ENCODE data around the gene LAIR2. TPM values are rescaled to one million over a fixed set of nuclear protein-coding genes. Genes with fewer than 3 reads are reported as not detected.

Gene LAIR2
- total and polyA plus RNA-seq, 2 donors = not detected

GRCh38 chr19:54521022-54521859 lies 18.6 kb downstream of the LAIR2 start:
- no peak for DNase-seq (ENCODE audit: extremely low spot score)
- H3K36me3 ChIP-seq (ENCODE audit: insufficient read depth) = no peaks in the 10 kb centered on the region
- WGBS = 60% methylated on average over 18 of the region's 18 CpGs
- no peak overlapping the region for H3K4me3 ChIP-seq (ENCODE audit: low read depth, low read length)
- no peaks in the 10 kb centered on the region for H3K4me1 ChIP-seq (ENCODE audit: insufficient read depth)
- H3K27ac ChIP-seq (ENCODE audit: low read depth) = no peak overlapping the region

GRCh38 chr19:54521860-54522513 lies 19.4 kb downstream of the LAIR2 start:
- H3K27ac ChIP-seq (ENCODE audit: low read depth) = no peak overlapping the region
- no peaks in the 10 kb centered on the region for H3K4me1 ChIP-seq (ENCODE audit: insufficient read depth)
- H3K4me3 ChIP-seq (ENCODE audit: low read depth, low read length) = no peak overlapping the region
- no peak for DNase-seq (ENCODE audit: extremely low spot score)
- H3K36me3 ChIP-seq (ENCODE audit: insufficient read depth) = no peaks in the 10 kb centered on the region
- 72% methylated on average over 6 of the region's 6 CpGs for WGBS

- H3K4me3 ChIP-seq (ENCODE audit: low read depth, low read length) = no peak overlapping the region
- H3K27ac ChIP-seq (ENCODE audit: low read depth) = no peak overlapping the region
- 65% methylated on average over 5 of the region's 5 CpGs for WGBS
- no peak for DNase-seq (ENCODE audit: extremely low spot score)
- H3K4me1 ChIP-seq (ENCODE audit: insufficient read depth) = no peaks in the 10 kb centered on the region
- H3K36me3 ChIP-seq (ENCODE audit: insufficient read depth) = no peaks in the 10 kb centered on the region
Observed at GRCh38 chr19:54523403-54523802, 20.8 kb downstream of the LAIR2 start.

- no peaks in the 10 kb centered on the region for H3K36me3 ChIP-seq (ENCODE audit: insufficient read depth)
Observed at GRCh38 chr19:54525636-54526035, 23.0 kb downstream of the LAIR2 start.

GRCh38 chr19:54526972-54527371 lies 24.3 kb downstream of the LAIR2 start:
- Histone ChIP-seq H3K36me3 (ENCODE audit: insufficient read depth) (no peaks in the 10 kb centered on the region), H3K4me3 (ENCODE audit: low read depth, low read length) (no peak overlapping the region), H3K4me1 (ENCODE audit: insufficient read depth) (no peaks in the 10 kb centered on the region), H3K27ac (ENCODE audit: low read depth) (no peak overlapping the region)
- no peak for DNase-seq (ENCODE audit: extremely low spot score)
- WGBS = 92% methylated on average over 26 of the region's 26 CpGs

More at GRCh38 chr19:54525636-54526035, 23.0 kb downstream of the LAIR2 start:
- H3K4me3 ChIP-seq (ENCODE audit: low read depth, low read length) = no peak overlapping the region
- DNase-seq (ENCODE audit: extremely low spot score) = no peak
- WGBS = 74% methylated on average over 5 of the region's 5 CpGs
- no peak overlapping the region for H3K27ac ChIP-seq (ENCODE audit: low read depth)
- H3K4me1 ChIP-seq (ENCODE audit: insufficient read depth) = no peaks in the 10 kb centered on the region

- no peaks in the 10 kb centered on the region for H3K36me3 ChIP-seq (ENCODE audit: insufficient read depth)
- H3K4me3 ChIP-seq (ENCODE audit: low read depth, low read length) = no peak overlapping the region
- H3K4me1 ChIP-seq (ENCODE audit: insufficient read depth) = no peaks in the 10 kb centered on the region
- DNase-seq (ENCODE audit: extremely low spot score) = no peak
- no peak overlapping the region for H3K27ac ChIP-seq (ENCODE audit: low read depth)
- 63% methylated on average over 5 of the region's 5 CpGs for WGBS
Observed at GRCh38 chr19:54530866-54531265, 28.2 kb downstream of the LAIR2 start.

- Histone ChIP-seq H3K36me3 (ENCODE audit: insufficient read depth) (no peaks in the 10 kb centered on the region), H3K4me1 (ENCODE audit: insufficient read depth) (no peaks in the 10 kb centered on the region), H3K27ac (ENCODE audit: low read depth) (no peak overlapping the region), H3K4me3 (ENCODE audit: low read depth, low read length) (no peak overlapping the region)
- 75% methylated on average over 4 of the region's 4 CpGs for WGBS
- no peak for DNase-seq (ENCODE audit: extremely low spot score)
Observed at GRCh38 chr19:54532528-54532927, 29.9 kb downstream of the LAIR2 start.

GRCh38 chr19:54533476-54533875 lies 30.8 kb downstream of the LAIR2 start:
- no peaks in the 10 kb centered on the region for H3K36me3 ChIP-seq (ENCODE audit: insufficient read depth)
- DNase-seq (ENCODE audit: extremely low spot score) = no peak
- no peaks in the 10 kb centered on the region for H3K4me1 ChIP-seq (ENCODE audit: insufficient read depth)
- no peak overlapping the region for H3K4me3 ChIP-seq (ENCODE audit: low read depth, low read length)
- 79% methylated on average over 8 of the region's 8 CpGs for WGBS
- no peak overlapping the region for H3K27ac ChIP-seq (ENCODE audit: low read depth)

- no peak overlapping the region for H3K27ac ChIP-seq (ENCODE audit: low read depth)
- DNase-seq (ENCODE audit: extremely low spot score) = no peak
- WGBS = 71% methylated on average over 8 of the region's 8 CpGs
Observed at GRCh38 chr19:54534156-54534555, 31.5 kb downstream of the LAIR2 start.

GRCh38 chr19:54535601-54536000 lies 33.0 kb downstream of the LAIR2 start:
- no peaks in the 10 kb centered on the region for H3K36me3 ChIP-seq (ENCODE audit: insufficient read depth)
- H3K27ac ChIP-seq (ENCODE audit: low read depth) = no peak overlapping the region
- no peak overlapping the region for H3K4me3 ChIP-seq (ENCODE audit: low read depth, low read length)
- WGBS = 86% methylated on average over 9 of the region's 9 CpGs
- H3K4me1 ChIP-seq (ENCODE audit: insufficient read depth) = no peaks in the 10 kb centered on the region
- DNase-seq (ENCODE audit: extremely low spot score) = no peak

More at GRCh38 chr19:54534156-54534555, 31.5 kb downstream of the LAIR2 start:
- Histone ChIP-seq H3K4me1 (ENCODE audit: insufficient read depth) (no peaks in the 10 kb centered on the region), H3K36me3 (ENCODE audit: insufficient read depth) (no peaks in the 10 kb centered on the region), H3K4me3 (ENCODE audit: low read depth, low read length) (no peak overlapping the region)

- DNase-seq (ENCODE audit: extremely low spot score) = no peak
- no peaks in the 10 kb centered on the region for H3K36me3 ChIP-seq (ENCODE audit: insufficient read depth)
- 84% methylated on average over 9 of the region's 9 CpGs for WGBS
Observed at GRCh38 chr19:54536956-54537355, 34.3 kb downstream of the LAIR2 start.

GRCh38 chr19:54541712-54542111 lies 39.1 kb downstream of the LAIR2 start:
- Histone ChIP-seq H3K4me3 (ENCODE audit: low read depth, low read length) (no peak overlapping the region), H3K27ac (ENCODE audit: low read depth) (no peak overlapping the region), H3K36me3 (ENCODE audit: insufficient read depth) (no peaks in the 10 kb centered on the region), H3K4me1 (ENCODE audit: insufficient read depth) (no peaks in the 10 kb centered on the region)
- WGBS = 45% methylated on average over 2 of the region's 2 CpGs
- no peak for DNase-seq (ENCODE audit: extremely low spot score)

More at GRCh38 chr19:54536956-54537355, 34.3 kb downstream of the LAIR2 start:
- Histone ChIP-seq H3K4me1 (ENCODE audit: insufficient read depth) (no peaks in the 10 kb centered on the region), H3K27ac (ENCODE audit: low read depth) (no peak overlapping the region), H3K4me3 (ENCODE audit: low read depth, low read length) (no peak overlapping the region)

- WGBS = 83% methylated on average over 16 of the region's 16 CpGs
Observed at GRCh38 chr19:54548806-54549205, 46.2 kb downstream of the LAIR2 start.

GRCh38 chr19:54549224-54549623 lies 46.6 kb downstream of the LAIR2 start:
- 79% methylated on average over 14 of the region's 14 CpGs for WGBS
- H3K36me3 ChIP-seq (ENCODE audit: insufficient read depth) = no peaks in the 10 kb centered on the region
- no peak for DNase-seq (ENCODE audit: extremely low spot score)
- H3K27ac ChIP-seq (ENCODE audit: low read depth) = no peak overlapping the region
- H3K4me3 ChIP-seq (ENCODE audit: low read depth, low read length) = no peak overlapping the region
- H3K4me1 ChIP-seq (ENCODE audit: insufficient read depth) = no peaks in the 10 kb centered on the region

More at GRCh38 chr19:54548806-54549205, 46.2 kb downstream of the LAIR2 start:
- no peaks in the 10 kb centered on the region for H3K36me3 ChIP-seq (ENCODE audit: insufficient read depth)
- H3K4me3 ChIP-seq (ENCODE audit: low read depth, low read length) = no peak overlapping the region
- H3K27ac ChIP-seq (ENCODE audit: low read depth) = no peak overlapping the region
- no peaks in the 10 kb centered on the region for H3K4me1 ChIP-seq (ENCODE audit: insufficient read depth)
- DNase-seq (ENCODE audit: extremely low spot score) = no peak

Data from urinary bladder (tissue), 4 donors.